GM10248 (cell line): ENCODE results near the gene PKN2.

Experiments
- CTCF ChIA-PET: fragments of 300-600 bp; sonication (Branson Sonifier 250); formaldehyde crosslinking; extraction: SDS; loops from one replicate; lab custom pipeline; 2021; ENCODE audit warnings: antibody characterized with exemption; lab: Yijun Ruan, JAX
- POLR2A ChIA-PET: fragments of 350-650 bp; sonication (Branson Sonifier 250); formaldehyde crosslinking; extraction: SDS; loops from one replicate; lab custom pipeline; 2020; ENCODE audit warnings: antibody characterized with exemption; lab: Yijun Ruan, JAX
- DNase-seq: peaks from one replicate; pipeline ENCODE4 v3.0.0; 2012; ENCODE audit errors: extremely low spot score
- TF ChIP-seq, protein P1 (sequence below): IDR thresholded peaks from 2 replicates; pipeline ENCODE4 v1.5.1; 2012; ENCODE audit warnings: mild to moderate bottlenecking, low read depth; ENCODE audit errors: extremely low read depth, missing control alignments, control extremely low read depth

The PKN2 gene

DNA sequence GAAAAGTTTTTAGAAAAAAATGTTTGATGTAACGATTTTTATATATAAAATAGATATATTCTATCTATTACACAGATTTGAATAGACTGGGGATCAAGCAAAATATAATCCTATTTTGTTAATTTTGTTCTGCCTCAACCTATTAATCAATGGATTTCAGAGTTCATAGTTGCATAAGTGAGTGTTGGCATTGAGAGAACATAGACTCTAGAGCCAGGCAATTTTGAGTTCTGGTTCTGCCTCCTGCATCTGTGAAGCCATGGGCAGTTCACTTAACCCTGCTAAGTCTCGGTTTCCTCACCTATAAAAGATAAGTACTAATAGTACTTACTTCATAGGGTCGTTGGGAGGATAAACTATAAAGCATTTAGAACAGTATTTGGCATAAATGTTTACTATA, 13.6 kb upstream of the PKN2 start:
- TF ChIP-seq, protein P1, sequence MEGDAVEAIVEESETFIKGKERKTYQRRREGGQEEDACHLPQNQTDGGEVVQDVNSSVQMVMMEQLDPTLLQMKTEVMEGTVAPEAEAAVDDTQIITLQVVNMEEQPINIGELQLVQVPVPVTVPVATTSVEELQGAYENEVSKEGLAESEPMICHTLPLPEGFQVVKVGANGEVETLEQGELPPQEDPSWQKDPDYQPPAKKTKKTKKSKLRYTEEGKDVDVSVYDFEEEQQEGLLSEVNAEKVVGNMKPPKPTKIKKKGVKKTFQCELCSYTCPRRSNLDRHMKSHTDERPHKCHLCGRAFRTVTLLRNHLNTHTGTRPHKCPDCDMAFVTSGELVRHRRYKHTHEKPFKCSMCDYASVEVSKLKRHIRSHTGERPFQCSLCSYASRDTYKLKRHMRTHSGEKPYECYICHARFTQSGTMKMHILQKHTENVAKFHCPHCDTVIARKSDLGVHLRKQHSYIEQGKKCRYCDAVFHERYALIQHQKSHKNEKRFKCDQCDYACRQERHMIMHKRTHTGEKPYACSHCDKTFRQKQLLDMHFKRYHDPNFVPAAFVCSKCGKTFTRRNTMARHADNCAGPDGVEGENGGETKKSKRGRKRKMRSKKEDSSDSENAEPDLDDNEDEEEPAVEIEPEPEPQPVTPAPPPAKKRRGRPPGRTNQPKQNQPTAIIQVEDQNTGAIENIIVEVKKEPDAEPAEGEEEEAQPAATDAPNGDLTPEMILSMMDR: no peak
- no peak for DNase-seq
- POLR2A ChIA-PET: no interaction called here
- CTCF ChIA-PET: interaction anchor here (0.8 to 2.1 kb wide), 2 partner anchors 13 to 16 kb away, joined by 3 to 5 read pairs; partner anchors contain the start of gene PKN2

DNA sequence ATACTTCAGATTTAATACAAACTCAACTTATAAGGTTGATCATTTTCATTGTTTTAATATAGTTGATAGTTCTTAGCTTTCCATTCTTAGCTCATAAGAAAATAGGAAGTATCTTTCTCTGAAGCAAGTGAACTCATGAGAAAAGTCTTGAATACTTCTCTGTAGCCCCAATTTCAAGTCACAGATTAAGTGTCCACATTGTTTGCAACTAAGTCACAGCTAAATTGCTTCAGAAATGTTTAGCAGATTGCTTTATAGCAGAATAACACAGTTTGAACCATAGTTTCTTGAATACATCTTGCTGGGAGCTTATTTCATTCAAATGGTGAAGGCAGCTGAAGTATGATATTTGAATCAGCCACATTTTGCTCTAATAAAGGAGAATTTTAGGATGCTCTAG, 10.6 kb upstream of the PKN2 start:
- POLR2A ChIA-PET: no interaction called here
- TF ChIP-seq, protein P1: no peak
- DNase-seq: no peak
- CTCF ChIA-PET: interaction anchor here (0.9 kb wide), 1 partner anchor 9 kb away, joined by 3 read pairs; no protein-coding TSS in a partner anchor

DNA sequence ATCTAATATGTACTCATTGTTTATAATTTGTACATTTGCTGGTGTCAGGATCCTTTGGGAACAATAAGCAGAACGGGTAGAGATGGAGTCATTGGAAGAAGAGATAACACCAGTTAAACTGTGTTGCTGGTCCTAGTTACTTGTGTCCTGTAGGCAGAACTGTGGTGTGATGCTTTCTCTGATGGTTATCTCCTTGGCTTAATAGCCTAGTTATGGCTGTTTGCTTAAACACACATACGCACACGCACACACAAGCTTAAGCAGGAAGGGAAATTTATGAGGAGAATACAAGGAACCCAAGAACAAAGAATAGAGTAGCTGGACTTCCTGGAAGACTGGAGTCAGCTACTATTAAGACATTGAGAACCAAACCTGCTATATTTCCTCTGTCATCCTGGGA, 5.7 kb upstream of the PKN2 start:
- ChIA-PET POLR2A (no interaction called here), CTCF (interaction anchor here (1.2 to 5.9 kb wide), 2 partner anchors 11 to 23 kb away, joined by 5 to 28 read pairs; no protein-coding TSS in a partner anchor)
- DNase-seq: no peak
- TF ChIP-seq, protein P1: no peak

DNA sequence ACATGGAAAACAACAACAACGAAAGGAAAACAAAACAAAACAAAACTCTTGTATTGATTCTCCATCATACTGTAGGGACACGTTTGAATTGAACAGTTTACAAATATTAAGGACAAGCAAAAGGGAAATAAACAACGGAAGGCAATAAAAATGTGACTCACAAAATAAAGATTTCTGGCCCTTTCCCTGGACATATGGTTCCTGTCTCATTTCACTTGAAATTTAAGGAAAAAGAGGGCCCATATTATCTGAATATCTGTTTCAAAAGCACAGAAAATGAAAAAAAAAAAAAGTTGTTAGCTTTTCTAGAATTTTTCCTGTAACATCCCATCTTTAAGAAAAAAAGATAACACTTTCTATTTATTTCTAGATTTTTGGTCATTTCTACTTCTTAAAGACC, 3.6 kb upstream of the PKN2 start:
- DNase-seq: no peak
- TF ChIP-seq, protein P1: no peak
- POLR2A ChIA-PET: no interaction called here
- CTCF ChIA-PET: interaction anchor here (5.9 kb wide), 1 partner anchor 25 kb away, joined by 28 read pairs; no protein-coding TSS in a partner anchor

DNA sequence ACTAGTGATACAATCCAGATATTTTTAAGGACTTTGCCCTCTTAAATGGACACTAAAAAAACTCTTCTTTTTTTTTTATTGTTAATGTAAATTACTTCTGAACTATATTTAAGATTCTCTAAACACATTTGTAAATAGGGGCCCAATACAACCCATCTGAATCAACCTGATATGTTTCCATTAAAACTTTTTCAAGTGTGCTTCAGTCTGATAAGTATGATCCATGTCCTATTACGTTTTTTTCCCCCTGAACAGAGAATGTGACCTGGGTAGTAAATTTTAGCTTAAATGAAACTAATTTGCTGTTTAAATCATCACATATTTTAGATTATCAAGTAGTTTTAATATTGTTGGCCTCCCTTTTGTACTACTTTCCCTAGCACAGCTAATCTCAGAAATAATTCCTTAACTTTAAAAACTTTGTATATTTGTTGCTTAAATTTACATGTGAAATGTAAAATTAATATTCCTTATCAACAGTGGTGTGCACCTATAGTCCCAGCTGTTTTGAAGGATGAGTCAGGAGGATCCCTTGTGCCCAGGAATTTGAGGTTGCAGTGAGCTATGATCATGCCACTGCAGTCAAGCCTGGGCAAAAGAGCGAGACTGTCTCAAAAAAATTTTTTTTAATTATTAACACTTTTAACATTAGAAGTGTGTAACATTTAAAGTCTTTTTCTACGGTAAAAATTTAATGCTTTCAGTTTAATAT, 3.0 kb upstream of the PKN2 start:
- TF ChIP-seq, protein P1: no peak
- no peak for DNase-seq
- CTCF ChIA-PET: interaction anchor here (0.9 to 1.4 kb wide), 2 partner anchors 12 to 26 kb away, joined by 3 read pairs; no protein-coding TSS in a partner anchor
- POLR2A ChIA-PET: no interaction called here

DNA sequence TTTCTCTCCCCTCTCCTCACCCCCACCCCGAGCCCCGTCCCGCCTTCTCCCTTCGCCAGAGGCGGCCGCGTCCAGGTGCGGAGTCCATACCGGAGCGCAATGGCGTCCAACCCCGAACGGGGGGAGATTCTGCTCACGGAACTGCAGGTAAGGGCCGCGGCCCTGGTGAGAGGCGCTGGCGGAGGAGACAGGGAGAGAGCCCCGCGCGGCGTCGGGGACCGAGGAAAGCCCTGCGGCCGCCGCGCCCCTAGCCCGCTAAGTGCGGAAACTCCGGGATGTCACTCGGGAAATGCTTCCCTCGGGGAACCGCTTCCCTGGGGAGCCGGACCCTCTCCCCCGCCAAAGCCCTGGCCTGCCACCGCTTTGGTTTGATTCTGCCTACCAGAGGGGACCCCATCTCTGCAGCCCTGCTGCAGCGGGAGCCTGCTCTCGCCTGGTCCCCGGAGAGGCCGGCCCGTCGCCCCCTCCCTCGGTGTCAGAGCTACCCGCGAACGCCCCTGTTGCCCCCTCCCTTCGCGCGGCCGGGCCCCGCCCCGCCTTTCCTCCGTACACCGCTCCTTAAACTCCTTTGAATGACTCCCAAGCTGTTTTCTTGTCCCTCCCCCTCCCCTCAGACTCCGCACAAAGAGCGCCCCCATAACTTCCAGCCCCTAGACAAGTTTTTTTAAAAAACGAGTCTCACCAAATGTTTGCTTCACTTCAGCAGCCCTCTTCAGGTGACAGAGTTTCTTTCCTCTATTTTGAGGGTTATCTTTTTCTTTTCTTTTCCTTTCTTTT, 597 bp downstream of the PKN2 start:
- DNase-seq: peak; percentile 72
- ChIA-PET CTCF (interaction anchor here (0.6 to 2.4 kb wide), 12 partner anchors 9 to 203 kb away, joined by 3 to 8 read pairs (median 5); no protein-coding TSS in a partner anchor), POLR2A (interaction anchor here (0.5 to 1.3 kb wide), 8 partner anchors 11 to 1356 kb away, joined by 3 to 5 read pairs (median 4); partner anchors contain the start of genes GTF2B and LMO4)
- TF ChIP-seq, protein P1: peak; percentile 28
